Transverse colon (tissue), 4 donors: ENCODE measurements around the gene BPIFA1. TPM values are rescaled to one million over a fixed set of nuclear protein-coding genes. Genes with fewer than 3 reads are reported as not detected.

Source experiments
- DNase-seq: peaks from one replicate; pipeline ENCODE4 v3.0.0-alpha.2; 2019
- H3K27ac ChIP-seq, 4 donors: fragments of 200-600 bp; sonication (generic); 2 replicates each; pipeline ENCODE4 v1.5.1; 2016 to 2018; ENCODE audit warnings: inconsistent platforms in 4 of 4
- H3K27me3 ChIP-seq: fragments of 200-600 bp; sonication (generic); 2 replicates; pipeline ENCODE4 v1.5.1; 2017; ENCODE audit warnings: inconsistent platforms
- H3K36me3 ChIP-seq, 4 donors: fragments of 200-600 bp; sonication (generic); 2 replicates each; pipeline ENCODE4 v1.5.1; 2017 to 2019; ENCODE audit warnings: inconsistent platforms in 4 of 4
- H3K4me1 ChIP-seq, 4 donors: fragments of 200-600 bp; sonication (generic); 2 replicates each; pipeline ENCODE4 v1.5.1; 2017 to 2020; ENCODE audit warnings: inconsistent platforms in 4 of 4
- H3K4me3 ChIP-seq, 4 donors: fragments of 200-600 bp; sonication (generic); 1 replicate in 1 of 4; 2 replicates in 3 of 4; pipeline versions ENCODE4 v1.5.1 to v1.6.1; 2017 to 2019; ENCODE audit warnings: inconsistent platforms in 4 of 4
- H3K9me3 ChIP-seq, 2 donors: fragments of 200-600 bp; sonication (generic); 2 replicates each; pipeline ENCODE4 v1.5.1; 2017 to 2019; ENCODE audit warnings: inconsistent platforms in 2 of 2
- CTCF ChIP-seq, 5 experiments: fragments of 200-600 bp in 3 of 5; fragments of 450-650 bp in 2 of 5; sonication (generic) in 3 of 5; IDR thresholded peaks; 1 replicate in 2 of 5; 2 replicates in 3 of 5; pipeline ENCODE4 v1.5.1; 2016 to 2017; ENCODE audit warnings: antibody characterized with exemption in 5 of 5, inconsistent platforms in 3 of 5, mild to moderate bottlenecking in 2 of 5, moderate library complexity in 1 of 5
- EP300 ChIP-seq: sonication (generic); formaldehyde crosslinking; IDR thresholded peaks from one replicate; pipeline ENCODE4 v1.6.1; 2017; ENCODE audit warnings: antibody characterized with exemption, low read depth
- POLR2A ChIP-seq: fragments of 450-650 bp; IDR thresholded peaks from one replicate; pipeline ENCODE4 v1.6.1; 2016; ENCODE audit warnings: antibody characterized with exemption, mild to moderate bottlenecking, moderate library complexity
- POLR2AphosphoS5 ChIP-seq, 3 donors: sonication (generic); formaldehyde crosslinking; IDR thresholded peaks; one replicate each; pipeline ENCODE4 v1.6.1; 2016; ENCODE audit warnings: antibody characterized with exemption in 3 of 3
- WGBS, 2 donors: methylation state at CpG; one replicate each; pipeline ENCODE4 v1.1.5; 2018; ENCODE audit warnings: low coverage in 1 of 2; 5-methylcytosine and 5-hydroxymethylcytosine counted together
- in situ Hi-C, 4 donors: fragments of 200-750 bp; cut with MboI; loops; one replicate each; pipeline versions ENCODE4 v1.15.0 to v1.15.1; 2017; ENCODE audit warnings: low sequenced_read_pairs in 3 of 4, low pct_ligation_motif_present in 1 of 4, low pct_unique_long_range_greater_than_20kb in 1 of 4
- intact Hi-C: fragments of 100-400 bp; cut with DNase I; formaldehyde crosslinking; loops from one replicate; pipeline ENCODE4 v1.15.1; 2023; ENCODE audit warnings: low total_unique reads
- total RNA-seq, 4 donors: library from RNA; depleted of rRNA; stranded (reverse); fragments of >200 nt; gene quantifications; one replicate each; pipeline ENCODE4 v1.1.0, GENCODE V29; 2016

Gene BPIFA1
- total RNA-seq, 4 donors from 2014 or later = not detected

GRCh38 chr20:33284284-33284683 lies 48.5 kb downstream of the BPIFA1 start:
- intact Hi-C loops = no loop called here
- TF ChIP-seq CTCF (IDR thresholded peaks at IDR 0.05) (no peak), POLR2A (no peak), EP300 (no peak), POLR2AphosphoS5 (IDR thresholded peaks at IDR 0.05) (no peak)
- Histone ChIP-seq H3K9me3 (no peaks in the 10 kb centered on the region), H3K36me3 (no peaks in the 10 kb centered on the region), H3K4me1 (no peaks in the 10 kb centered on the region), H3K4me3 (no peak overlapping the region), H3K27ac (no peak overlapping the region), H3K27me3 (peaks cover 15% of the 10 kb centered on the region)
- 86% methylated on average over 4 of the region's 4 CpGs; no CpG with 5 or more reads in 1 of the 2 donors for WGBS, 2 donors
- in situ Hi-C loops = no loop called here
- no peak for DNase-seq

- Histone ChIP-seq H3K4me1 (no peaks in the 10 kb centered on the region), H3K36me3 (no peaks in the 10 kb centered on the region), H3K4me3 (no peak overlapping the region), H3K27ac (no peak overlapping the region), H3K27me3 (peaks cover 15% of the 10 kb centered on the region), H3K9me3 (no peaks in the 10 kb centered on the region)
- DNase-seq = no peak
- TF ChIP-seq POLR2A (no peak), EP300 (no peak), CTCF (IDR thresholded peaks at IDR 0.05) (no peak), POLR2AphosphoS5 (IDR thresholded peaks at IDR 0.05) (no peak)
- intact Hi-C loops (no loop called here), in situ Hi-C loops (no loop called here)
- WGBS, 2 donors = 60 to 70% methylated on average over 1 to 2 of the region's 2 CpGs
These were observed 49.1 kb downstream of the BPIFA1 start for GRCh38 chr20:33284937-33285336.

DNA sequence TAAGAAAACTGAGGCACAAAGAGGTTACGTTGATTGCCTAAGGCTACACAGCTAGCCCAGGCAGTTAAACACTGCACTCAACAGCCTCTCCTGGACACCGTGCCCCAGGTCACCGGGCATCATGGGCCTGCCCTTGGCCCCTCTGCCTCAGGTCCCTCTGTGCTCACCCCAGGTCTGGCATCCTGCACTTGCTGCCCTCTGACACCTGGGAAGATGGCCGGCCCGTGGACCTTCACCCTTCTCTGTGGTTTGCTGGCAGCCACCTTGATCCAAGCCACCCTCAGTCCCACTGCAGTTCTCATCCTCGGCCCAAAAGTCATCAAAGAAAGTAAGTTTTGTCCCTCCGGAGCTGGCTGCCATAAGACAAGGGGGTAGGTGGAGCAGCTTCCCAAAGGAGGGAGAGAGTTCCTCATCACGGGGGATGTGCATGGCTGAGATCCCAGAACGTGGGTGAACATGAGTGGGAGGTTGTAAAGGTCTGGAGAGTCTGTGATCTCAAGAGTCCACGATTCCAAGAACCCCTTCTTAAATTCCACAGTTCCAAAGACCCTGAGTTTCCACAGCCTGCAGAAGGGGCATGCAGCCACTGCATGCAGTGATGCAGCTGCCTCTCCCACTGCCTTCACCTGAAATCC lies 50.2 kb downstream of the BPIFA1 start:
- H3K27ac ChIP-seq = no peak overlapping the region
- no peaks in the 10 kb centered on the region for H3K36me3 ChIP-seq
- peaks cover 15% of the 10 kb centered on the region for H3K27me3 ChIP-seq
- no peak for TF ChIP-seq EP300
- TF ChIP-seq POLR2A = no peak
- no peak for TF ChIP-seq CTCF (IDR thresholded peaks at IDR 0.05)
- no peak for TF ChIP-seq POLR2AphosphoS5 (IDR thresholded peaks at IDR 0.05)
- H3K4me3 ChIP-seq = no peak overlapping the region
- no peak for DNase-seq
- intact Hi-C loops = no loop called here
- no peaks in the 10 kb centered on the region for H3K4me1 ChIP-seq
- in situ Hi-C loops = no loop called here
- H3K9me3 ChIP-seq = no peaks in the 10 kb centered on the region
- 63 to 100% methylated on average over 1 to 10 of the region's 10 CpGs for WGBS, 2 donors

- DNase-seq = no peak
- H3K4me3 ChIP-seq = no peak overlapping the region
- H3K27me3 ChIP-seq = peaks cover 23% of the 10 kb centered on the region
- H3K27ac ChIP-seq = no peak overlapping the region
- TF ChIP-seq POLR2A (no peak), CTCF (IDR thresholded peaks at IDR 0.05) (no peak), POLR2AphosphoS5 (IDR thresholded peaks at IDR 0.05) (no peak), EP300 (no peak)
- intact Hi-C loops = no loop called here
- in situ Hi-C loops = no loop called here
- H3K4me1 ChIP-seq = no peaks in the 10 kb centered on the region
- H3K36me3 ChIP-seq = no peaks in the 10 kb centered on the region
- H3K9me3 ChIP-seq = no peaks in the 10 kb centered on the region
These were observed 52.1 kb downstream of the BPIFA1 start for GRCh38 chr20:33287884-33288283.
